Measurements from ENCODE around the gene TRRAP. TPM values are rescaled to one million over a fixed set of nuclear protein-coding genes. Genes with fewer than 3 reads are reported as not detected.
"Not testable (repeated sequence)": the region's sequence is repeated elsewhere in the genome, so short reads cannot be mapped to it uniquely, and the experiment has no call there.

The TRRAP gene
- total RNA-seq, 4 donors from 2014 or later, result 34.3 to 52.5 (median 39.5) TPM

DNA sequence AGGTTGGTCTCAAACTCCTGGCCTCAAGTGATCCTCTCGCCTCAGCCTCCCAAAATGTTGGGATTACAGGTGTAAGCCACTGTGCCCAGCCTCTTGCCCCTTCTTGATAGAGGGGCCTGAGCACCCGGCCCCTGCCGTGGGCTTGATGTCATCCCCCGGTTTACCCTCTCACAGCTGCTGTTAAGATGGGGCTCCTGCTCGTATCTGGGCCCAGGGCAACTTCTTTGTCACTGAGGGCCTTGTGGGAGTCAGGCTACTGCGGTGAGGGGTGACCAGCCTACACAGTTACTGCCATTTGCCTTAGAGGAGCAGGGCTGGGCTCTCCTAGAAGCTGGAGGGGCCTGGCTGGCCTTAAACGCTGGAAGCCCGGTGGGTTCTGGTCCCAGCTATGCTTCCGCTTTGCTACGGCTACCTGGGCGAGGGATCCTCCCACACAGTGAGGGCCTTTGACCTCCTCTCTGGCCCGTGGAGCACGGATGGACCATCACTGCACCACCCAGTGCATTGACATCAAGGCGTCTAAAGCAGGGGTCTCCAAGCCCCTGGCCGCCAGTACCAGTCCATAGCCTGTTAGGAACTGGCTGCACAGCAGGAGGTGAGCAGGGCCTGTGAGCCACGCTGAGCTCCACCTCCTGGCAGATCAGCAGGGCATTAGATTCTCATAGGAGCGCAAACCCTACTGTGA, 7.4 kb upstream of the TRRAP start:
- peaks cover 0 to 28% (median 2%) of the 10 kb centered on the region in 4 donors for H3K4me1 ChIP-seq
- DNase-seq (ENCODE audit: low spot score in 2 of 2), result no peak
- H3K36me3 ChIP-seq, result no peaks in the 10 kb centered on the region
- H3K9me3 ChIP-seq, result no peaks in the 10 kb centered on the region
- WGBS, 2 donors, result 75 to 80% methylated on average over 11 to 16 of the region's 17 CpGs
- H3K27me3 ChIP-seq, result peaks cover 0 to 24% of the 10 kb centered on the region in 2 donors
- H3K4me3 ChIP-seq, result no peak overlapping the region
- no peak overlapping the region for H3K27ac ChIP-seq
- TF ChIP-seq POLR2A (IDR thresholded peaks at IDR 0.05) (no peak), EP300 (IDR thresholded peaks at IDR 0.05) (no peak)
- TF ChIP-seq, protein P1, sequence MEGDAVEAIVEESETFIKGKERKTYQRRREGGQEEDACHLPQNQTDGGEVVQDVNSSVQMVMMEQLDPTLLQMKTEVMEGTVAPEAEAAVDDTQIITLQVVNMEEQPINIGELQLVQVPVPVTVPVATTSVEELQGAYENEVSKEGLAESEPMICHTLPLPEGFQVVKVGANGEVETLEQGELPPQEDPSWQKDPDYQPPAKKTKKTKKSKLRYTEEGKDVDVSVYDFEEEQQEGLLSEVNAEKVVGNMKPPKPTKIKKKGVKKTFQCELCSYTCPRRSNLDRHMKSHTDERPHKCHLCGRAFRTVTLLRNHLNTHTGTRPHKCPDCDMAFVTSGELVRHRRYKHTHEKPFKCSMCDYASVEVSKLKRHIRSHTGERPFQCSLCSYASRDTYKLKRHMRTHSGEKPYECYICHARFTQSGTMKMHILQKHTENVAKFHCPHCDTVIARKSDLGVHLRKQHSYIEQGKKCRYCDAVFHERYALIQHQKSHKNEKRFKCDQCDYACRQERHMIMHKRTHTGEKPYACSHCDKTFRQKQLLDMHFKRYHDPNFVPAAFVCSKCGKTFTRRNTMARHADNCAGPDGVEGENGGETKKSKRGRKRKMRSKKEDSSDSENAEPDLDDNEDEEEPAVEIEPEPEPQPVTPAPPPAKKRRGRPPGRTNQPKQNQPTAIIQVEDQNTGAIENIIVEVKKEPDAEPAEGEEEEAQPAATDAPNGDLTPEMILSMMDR (IDR thresholded peaks at IDR 0.05), result no peak

DNA sequence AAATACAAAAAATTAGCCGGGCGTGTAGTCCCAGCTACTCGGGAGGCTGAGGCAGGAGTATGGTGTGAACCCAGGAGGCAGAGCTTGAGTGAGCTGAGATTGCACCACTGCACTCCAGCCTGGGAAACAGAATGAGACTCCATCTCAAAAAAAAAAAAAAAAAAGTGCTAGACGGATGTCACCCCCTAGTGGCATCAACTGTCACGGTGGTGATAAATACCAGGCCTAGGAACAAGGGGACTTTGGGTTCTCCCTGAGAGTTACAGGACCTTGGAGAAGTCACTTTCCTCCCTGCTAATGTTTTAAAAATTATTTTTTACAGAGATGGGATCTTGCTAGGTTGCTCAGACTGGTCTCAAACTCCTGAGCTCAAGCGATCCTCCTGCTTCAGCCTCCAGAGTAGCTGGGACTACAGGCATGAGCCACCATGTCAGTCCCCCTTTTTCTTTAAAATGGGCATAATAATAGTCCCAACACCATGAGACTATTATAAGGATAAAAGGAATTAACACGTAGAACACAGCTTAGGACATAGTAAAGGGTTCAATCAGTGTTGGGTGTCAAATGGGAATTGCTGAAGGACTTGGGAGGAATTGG, 5.9 kb upstream of the TRRAP start:
- H3K4me1 ChIP-seq, result peaks cover 0 to 24% (median 2%) of the 10 kb centered on the region in 4 donors
- WGBS, 2 donors, result 67 to 71% methylated on average over 7 of the region's 7 CpGs
- H3K36me3 ChIP-seq, result no peaks in the 10 kb centered on the region
- H3K27ac ChIP-seq, result no peak overlapping the region
- H3K4me3 ChIP-seq, result no peak overlapping the region
- DNase-seq (ENCODE audit: low spot score in 2 of 2), result no peak
- no peaks in the 10 kb centered on the region for H3K9me3 ChIP-seq
- TF ChIP-seq POLR2A (IDR thresholded peaks at IDR 0.05), result no peak
- H3K27me3 ChIP-seq, result peaks cover 0 to 24% of the 10 kb centered on the region in 2 donors

DNA sequence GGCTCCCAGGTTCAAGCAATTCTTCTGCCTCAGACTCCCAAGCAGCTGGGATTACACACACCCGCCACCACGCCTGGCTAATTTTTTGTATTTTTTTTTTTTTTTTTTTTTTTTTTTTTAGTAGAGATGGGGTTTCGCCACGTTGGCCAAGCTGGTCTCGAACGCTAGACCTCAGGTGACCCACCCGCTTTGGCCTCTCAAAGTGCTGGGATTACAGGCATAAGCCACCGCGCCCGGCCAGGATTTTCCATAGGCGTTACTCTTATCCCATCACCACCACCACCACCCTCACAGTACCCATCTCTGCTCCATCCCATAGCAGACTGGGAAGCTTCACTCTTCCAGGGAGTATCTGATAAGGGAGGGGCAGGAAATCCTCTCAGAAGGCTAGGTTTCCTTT, 4.7 kb upstream of the TRRAP start:
- peaks cover 0 to 19% of the 10 kb centered on the region in 2 donors for H3K27me3 ChIP-seq
- H3K4me3 ChIP-seq; H3K9me3 ChIP-seq; H3K36me3 ChIP-seq; DNase-seq (ENCODE audit: low spot score in 2 of 2); H3K27ac ChIP-seq: not testable (repeated sequence)
- H3K4me1 ChIP-seq, result peaks cover 0 to 30% (median 7%) of the 10 kb centered on the region in 4 donors
- WGBS, 2 donors, result 85 to 88% methylated on average over 11 of the region's 11 CpGs

DNA sequence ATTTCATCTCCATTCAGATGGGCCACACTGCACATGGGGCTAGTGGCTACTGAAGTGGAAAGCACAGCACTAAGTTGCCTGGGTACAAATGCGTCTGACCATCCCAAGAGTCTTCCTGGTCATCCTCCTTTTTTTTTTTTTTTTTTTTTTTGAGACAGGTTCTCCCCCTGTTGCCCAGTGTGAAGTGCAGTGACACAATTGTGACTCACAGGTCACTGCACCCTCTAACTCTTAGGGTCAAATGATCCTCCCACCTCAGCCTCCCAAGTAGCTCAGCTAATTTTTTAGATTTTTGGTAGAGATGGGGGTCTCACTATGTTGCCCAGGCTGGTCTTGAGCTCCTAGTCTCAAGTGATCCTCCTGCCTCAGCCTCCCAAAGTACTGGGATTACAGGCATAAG, 3.4 kb upstream of the TRRAP start:
- TF ChIP-seq POLR2A (IDR thresholded peaks at IDR 0.05) (no peak), EP300 (IDR thresholded peaks at IDR 0.05) (no peak)
- TF ChIP-seq, protein P1 (IDR thresholded peaks at IDR 0.05), result no peak
- H3K36me3 ChIP-seq, result no peaks in the 10 kb centered on the region
- DNase-seq (ENCODE audit: low spot score in 2 of 2), result no peak
- H3K27ac ChIP-seq, result no peak overlapping the region
- WGBS, 2 donors, result 95% methylated on average over 1 of the region's 1 CpG
- H3K9me3 ChIP-seq, result no peaks in the 10 kb centered on the region
- H3K4me1 ChIP-seq, result peaks cover 0 to 26% (median 9%) of the 10 kb centered on the region in 4 donors
- no peak overlapping the region for H3K4me3 ChIP-seq
- H3K27me3 ChIP-seq, result peaks cover 0 to 8% of the 10 kb centered on the region in 2 donors

DNA sequence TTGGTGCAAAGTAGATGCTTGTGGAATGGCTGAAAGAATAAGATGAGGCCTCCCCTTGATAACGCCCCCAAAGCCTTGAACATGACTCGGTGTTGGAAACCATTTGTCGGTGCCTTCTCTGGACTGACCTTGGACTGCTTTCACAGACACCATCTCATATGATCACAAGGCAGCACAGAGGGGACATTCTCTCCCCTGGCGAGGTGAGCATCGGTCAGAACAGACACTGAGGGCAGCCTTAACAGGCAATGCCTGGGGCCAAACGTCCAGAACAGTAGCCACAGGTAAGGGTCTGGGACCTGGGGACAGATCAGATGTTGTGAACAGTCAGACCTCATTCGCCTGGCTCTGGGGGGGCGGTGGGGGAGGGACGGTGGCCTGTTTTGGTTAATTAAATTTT, 2.8 kb upstream of the TRRAP start:
- no peak for TF ChIP-seq POLR2A (IDR thresholded peaks at IDR 0.05)
- TF ChIP-seq EP300 (IDR thresholded peaks at IDR 0.05), result no peak
- TF ChIP-seq, protein P1 (IDR thresholded peaks at IDR 0.05), result no peak
- 78 to 87% methylated on average over 9 of the region's 9 CpGs for WGBS, 2 donors
- Histone ChIP-seq H3K4me1 (peaks cover 0 to 26% (median 11%) of the 10 kb centered on the region in 4 donors), H3K27ac (no peak overlapping the region), H3K4me3 (no peak overlapping the region), H3K36me3 (no peaks in the 10 kb centered on the region), H3K9me3 (no peaks in the 10 kb centered on the region), H3K27me3 (peaks cover 0 to 8% of the 10 kb centered on the region in 2 donors)
- no peak for DNase-seq (ENCODE audit: low spot score in 2 of 2)

DNA sequence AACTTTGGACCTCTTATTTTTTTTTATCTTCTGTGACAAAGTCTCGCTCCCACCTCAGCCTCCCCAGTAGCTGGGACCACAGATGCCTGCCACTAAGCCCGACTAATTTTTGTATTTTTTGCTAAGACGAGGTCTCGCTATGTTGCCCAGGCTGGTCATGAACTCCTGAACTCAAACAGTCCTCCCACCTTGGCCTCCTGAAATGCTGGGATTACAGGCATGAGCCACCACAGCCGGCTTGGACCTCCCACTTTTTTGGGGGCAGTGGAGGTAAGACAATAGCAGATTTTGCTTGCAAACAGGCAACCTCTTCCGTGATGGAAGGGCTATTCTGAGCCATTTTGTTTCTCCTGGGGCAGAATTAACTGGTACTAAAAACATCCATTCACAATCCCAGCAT, 1.2 kb upstream of the TRRAP start:
- Histone ChIP-seq H3K36me3 (peaks cover 0 to 13% (median 0%) of the 10 kb centered on the region in 3 donors), H3K27ac (no peak overlapping the region), H3K4me1 (peaks cover 0 to 24% (median 10%) of the 10 kb centered on the region in 4 donors), H3K4me3 (no peak overlapping the region), H3K9me3 (no peaks in the 10 kb centered on the region), H3K27me3 (no peaks in the 10 kb centered on the region)
- DNase-seq (ENCODE audit: low spot score in 2 of 2), result no peak
- TF ChIP-seq POLR2A (IDR thresholded peaks at IDR 0.05) (no peak), EP300 (IDR thresholded peaks at IDR 0.05) (no peak)
- TF ChIP-seq, protein P1 (IDR thresholded peaks at IDR 0.05), result no peak
- WGBS, 2 donors, result 78 to 80% methylated on average over 6 of the region's 6 CpGs
